H1 (cell line): Measurements from ENCODE around the gene TXNRD3. TPM values are rescaled to one million over a fixed set of nuclear protein-coding genes. Genes with fewer than 3 reads are reported as not detected.

ENCODE experiments used
- HDAC6 ChIP-seq: IDR thresholded peaks from one replicate; pipeline ENCODE4 v1.7.1; 2012; ENCODE audit warnings: low read depth, mild to moderate bottlenecking, inconsistent platforms, low read length, moderate library complexity
- polyA plus RNA-seq, 7 experiments: library from polyadenylated mRNA; depleted of rRNA in 3 of 7; stranded (reverse) in 5 of 7; unstranded in 2 of 7; fragments of >200 nt in 5 of 7; fragments of 200-250 nt in 2 of 7; gene quantifications; 1 replicate in 5 of 7; 2 replicates in 1 of 7; 4 replicates in 1 of 7; pipeline versions ENCODE4 v1.2.1 to v1.2.3, GENCODE V29; 2011 to 2013; ENCODE audit warnings: missing spikeins in 2 of 7, mixed read lengths in 2 of 7
- total RNA-seq: library from RNA; stranded (reverse); fragmentation: NEBNext Ultra II Directional; extraction: Animal tissue kit (Norgen Biotek cat#: 25700); gene quantifications from 2 replicates; pipeline ENCODE4 v1.2.1, GENCODE V29; 2021

The TXNRD3 gene
- total and polyA plus RNA-seq, 2 of the 8 experiments (the other 6 are each of a cell fraction or from before 2014, with no cell fraction given), result 3.4 to 4.3 TPM

DNA sequence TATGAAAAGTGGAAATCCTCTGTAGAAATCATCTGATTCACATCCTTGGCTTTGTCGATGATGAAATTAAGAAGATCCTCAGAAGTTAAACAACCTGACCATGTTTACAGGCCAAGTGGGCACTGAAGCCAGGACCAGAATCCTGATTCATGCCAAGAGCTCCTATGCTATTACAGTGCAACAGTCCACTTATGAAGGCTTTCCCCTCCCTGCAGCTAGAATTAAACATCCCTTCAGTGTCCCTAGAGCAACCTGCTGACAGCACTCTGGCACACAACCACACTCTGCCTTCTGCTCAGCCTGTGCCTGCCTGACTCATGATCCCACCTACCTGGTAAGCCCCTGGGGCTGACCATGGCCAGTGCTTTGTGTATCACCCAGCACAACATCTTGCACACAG lies 33.8 kb downstream of the TXNRD3 start (continued):
- no peak for TF ChIP-seq HDAC6
